ENCODE data around the gene CNTNAP2. TPM values are rescaled to one million over a fixed set of nuclear protein-coding genes. Genes with fewer than 3 reads are reported as not detected.

The CNTNAP2 gene
- total RNA-seq, 1 experiment from 2014 or later: 42.5 TPM

- ChIA-PET CTCF (no interaction called here), POLR2A (no interaction called here)
- Histone ChIP-seq H3K36me3 (ENCODE audit: control insufficient read depth, insufficient read depth, low read length) (no peaks in the 10 kb centered on the region), H3K4me3 (ENCODE audit: low read depth, low read length) (no peak overlapping the region), H3K9me3 (no peaks in the 10 kb centered on the region; the same call in 1 of the 2 replicates), H3K4me1 (no peaks in the 10 kb centered on the region), H3K27me3 (replicated peaks; ENCODE audit: control insufficient read depth, insufficient read depth, low read length) (no peaks in the 10 kb centered on the region)
- H3K9me3 Mint-ChIP-seq (ENCODE audit: unreplicated experiment): peaks cover 15% of the 10 kb centered on the region
- H3K27ac Mint-ChIP-seq (ENCODE audit: unreplicated experiment): no peak overlapping the region
- no TSS peak for BruUV-seq (replicated peaks)
- no peak for DNase-seq
- intact Hi-C loops (cut with micrococcal nuclease; ENCODE audit: unreplicated experiment): no loop called here
- H3K4me3 Mint-ChIP-seq (ENCODE audit: unreplicated experiment): no peak overlapping the region
- TF ChIP-seq CTCF (IDR thresholded peaks at IDR 0.05; ENCODE audit: insufficient read depth in 1 of 2, low read depth in 1 of 2, low read length in 1 of 2, severe bottlenecking in 1 of 2, unreplicated experiment in 1 of 2): no peak
- H3K4me1 Mint-ChIP-seq (ENCODE audit: low read depth, unreplicated experiment): peaks cover 6% of the 10 kb centered on the region
- H3K36me3 Mint-ChIP-seq (ENCODE audit: insufficient read depth, unreplicated experiment): no peaks in the 10 kb centered on the region
- no peaks in the 10 kb centered on the region for H3K27me3 Mint-ChIP-seq (ENCODE audit: insufficient read depth, unreplicated experiment)
These were observed 1864.5 kb downstream of the CNTNAP2 start for GRCh38 chr7:147980826-147981813.

GRCh38 chr7:147982307-147982706, 1865.7 kb downstream of the CNTNAP2 start:
- H3K27ac Mint-ChIP-seq (ENCODE audit: unreplicated experiment): no peak overlapping the region
- peaks cover 3% of the 10 kb centered on the region for H3K9me3 ChIP-seq
- H3K4me1 ChIP-seq: no peaks in the 10 kb centered on the region
- no TSS peak for BruUV-seq (replicated peaks)
- H3K4me1 Mint-ChIP-seq (ENCODE audit: low read depth, unreplicated experiment): peaks cover 6% of the 10 kb centered on the region
- ChIA-PET CTCF (no interaction called here), POLR2A (no interaction called here)
- H3K36me3 ChIP-seq (ENCODE audit: control insufficient read depth, insufficient read depth, low read length): no peaks in the 10 kb centered on the region
- no peaks in the 10 kb centered on the region for H3K27me3 Mint-ChIP-seq (ENCODE audit: insufficient read depth, unreplicated experiment)
- no peaks in the 10 kb centered on the region for H3K27me3 ChIP-seq (replicated peaks; ENCODE audit: control insufficient read depth, insufficient read depth, low read length)
- no peak overlapping the region for H3K4me3 Mint-ChIP-seq (ENCODE audit: unreplicated experiment)
- no peaks in the 10 kb centered on the region for H3K36me3 Mint-ChIP-seq (ENCODE audit: insufficient read depth, unreplicated experiment)
- no peak for DNase-seq
- H3K4me3 ChIP-seq (ENCODE audit: low read depth, low read length): no peak overlapping the region
- peaks cover 15% of the 10 kb centered on the region for H3K9me3 Mint-ChIP-seq (ENCODE audit: unreplicated experiment)
- TF ChIP-seq CTCF (IDR thresholded peaks at IDR 0.05; ENCODE audit: insufficient read depth in 1 of 2, low read depth in 1 of 2, low read length in 1 of 2, severe bottlenecking in 1 of 2, unreplicated experiment in 1 of 2): no peak
- intact Hi-C loops (cut with micrococcal nuclease; ENCODE audit: unreplicated experiment): no loop called here

- Histone ChIP-seq H3K4me3 (ENCODE audit: low read depth, low read length) (no peak overlapping the region), H3K4me1 (no peaks in the 10 kb centered on the region), H3K27me3 (replicated peaks; ENCODE audit: control insufficient read depth, insufficient read depth, low read length) (no peaks in the 10 kb centered on the region), H3K36me3 (ENCODE audit: control insufficient read depth, insufficient read depth, low read length) (no peaks in the 10 kb centered on the region), H3K9me3 (peaks cover 18% of the 10 kb centered on the region)
- DNase-seq: no peak
- POLR2A ChIA-PET: no interaction called here
- H3K36me3 Mint-ChIP-seq (ENCODE audit: insufficient read depth, unreplicated experiment): no peaks in the 10 kb centered on the region
- no peak overlapping the region for H3K27ac Mint-ChIP-seq (ENCODE audit: unreplicated experiment)
- no peak for TF ChIP-seq CTCF (IDR thresholded peaks at IDR 0.05; ENCODE audit: insufficient read depth in 1 of 2, low read depth in 1 of 2, low read length in 1 of 2, severe bottlenecking in 1 of 2, unreplicated experiment in 1 of 2)
- CTCF ChIA-PET: no interaction called here
- peaks cover 20% of the 10 kb centered on the region for H3K9me3 Mint-ChIP-seq (ENCODE audit: unreplicated experiment)
- H3K4me1 Mint-ChIP-seq (ENCODE audit: low read depth, unreplicated experiment): peaks cover 6% of the 10 kb centered on the region
- no peak overlapping the region for H3K4me3 Mint-ChIP-seq (ENCODE audit: unreplicated experiment)
- H3K27me3 Mint-ChIP-seq (ENCODE audit: insufficient read depth, unreplicated experiment): no peaks in the 10 kb centered on the region
- no TSS peak for BruUV-seq (replicated peaks)
- intact Hi-C loops (cut with micrococcal nuclease; ENCODE audit: unreplicated experiment): no loop called here
These were observed 1867.7 kb downstream of the CNTNAP2 start for GRCh38 chr7:147984265-147984664.

All from Caco-2 (cell line).